ENCODE results near the gene TRAT1. TPM values are rescaled to one million over a fixed set of nuclear protein-coding genes. Genes with fewer than 3 reads are reported as not detected.
A peak's percentile ranks its signal among the peaks of the same experiment; 100 is the strongest.

TRAT1 gene
- total and polyA plus RNA-seq, 8 donors = 0.28 to 4.8 (median 0.46) TPM; not detected in 5

DNA sequence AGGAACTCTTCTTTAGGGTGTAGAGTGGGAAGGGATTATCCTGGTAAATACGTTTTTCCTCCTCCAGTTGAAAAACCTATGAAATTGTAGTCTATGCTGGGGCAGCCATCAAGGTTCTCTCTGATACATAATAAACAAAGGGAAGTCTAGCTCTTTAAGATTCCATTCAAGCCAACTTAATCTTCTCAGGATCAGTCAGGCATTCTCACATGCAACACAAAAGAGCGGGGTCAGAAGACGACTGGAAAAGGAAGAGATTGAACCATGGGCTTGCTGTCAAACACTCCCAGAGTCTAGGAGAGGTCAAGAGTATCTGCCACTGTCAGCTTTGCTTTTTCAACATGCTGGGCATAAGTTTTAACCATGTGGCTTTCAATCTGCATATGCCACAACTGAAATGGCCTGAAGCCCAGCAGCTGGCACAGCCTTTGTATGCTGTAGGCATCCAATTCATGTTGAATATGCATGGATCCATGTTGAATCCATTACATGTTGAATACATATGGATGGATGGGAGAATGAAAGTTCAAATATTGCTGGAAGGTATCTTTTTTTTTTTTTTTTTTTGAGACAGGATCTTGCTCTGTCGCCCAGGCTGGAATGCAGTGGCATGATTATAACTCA lies 8.5 kb downstream of the TRAT1 start:
- intact Hi-C loops (cut with DNase I; ENCODE audit: low total_unique reads) = no loop called here
- TF ChIP-seq EP300 (IDR thresholded peaks at IDR 0.05) (no peak), POLR2A (IDR thresholded peaks at IDR 0.05) (no peak), POLR2AphosphoS5 (IDR thresholded peaks at IDR 0.05) (no peak)
- TF ChIP-seq, protein P1, sequence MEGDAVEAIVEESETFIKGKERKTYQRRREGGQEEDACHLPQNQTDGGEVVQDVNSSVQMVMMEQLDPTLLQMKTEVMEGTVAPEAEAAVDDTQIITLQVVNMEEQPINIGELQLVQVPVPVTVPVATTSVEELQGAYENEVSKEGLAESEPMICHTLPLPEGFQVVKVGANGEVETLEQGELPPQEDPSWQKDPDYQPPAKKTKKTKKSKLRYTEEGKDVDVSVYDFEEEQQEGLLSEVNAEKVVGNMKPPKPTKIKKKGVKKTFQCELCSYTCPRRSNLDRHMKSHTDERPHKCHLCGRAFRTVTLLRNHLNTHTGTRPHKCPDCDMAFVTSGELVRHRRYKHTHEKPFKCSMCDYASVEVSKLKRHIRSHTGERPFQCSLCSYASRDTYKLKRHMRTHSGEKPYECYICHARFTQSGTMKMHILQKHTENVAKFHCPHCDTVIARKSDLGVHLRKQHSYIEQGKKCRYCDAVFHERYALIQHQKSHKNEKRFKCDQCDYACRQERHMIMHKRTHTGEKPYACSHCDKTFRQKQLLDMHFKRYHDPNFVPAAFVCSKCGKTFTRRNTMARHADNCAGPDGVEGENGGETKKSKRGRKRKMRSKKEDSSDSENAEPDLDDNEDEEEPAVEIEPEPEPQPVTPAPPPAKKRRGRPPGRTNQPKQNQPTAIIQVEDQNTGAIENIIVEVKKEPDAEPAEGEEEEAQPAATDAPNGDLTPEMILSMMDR (IDR thresholded peaks at IDR 0.05) = no peak
- no peak for DNase-seq
- 71 to 80% (median 78%) methylated on average over 4 of the region's 4 CpGs for WGBS, 5 donors
- H3K4me3 ChIP-seq = no peak overlapping the region
- no peaks in the 10 kb centered on the region for H3K4me1 ChIP-seq
- H3K27me3 ChIP-seq = no peaks in the 10 kb centered on the region
- no peaks in the 10 kb centered on the region for H3K36me3 ChIP-seq
- H3K27ac ChIP-seq = no peak overlapping the region
- H3K9me3 ChIP-seq = no peaks in the 10 kb centered on the region

DNA sequence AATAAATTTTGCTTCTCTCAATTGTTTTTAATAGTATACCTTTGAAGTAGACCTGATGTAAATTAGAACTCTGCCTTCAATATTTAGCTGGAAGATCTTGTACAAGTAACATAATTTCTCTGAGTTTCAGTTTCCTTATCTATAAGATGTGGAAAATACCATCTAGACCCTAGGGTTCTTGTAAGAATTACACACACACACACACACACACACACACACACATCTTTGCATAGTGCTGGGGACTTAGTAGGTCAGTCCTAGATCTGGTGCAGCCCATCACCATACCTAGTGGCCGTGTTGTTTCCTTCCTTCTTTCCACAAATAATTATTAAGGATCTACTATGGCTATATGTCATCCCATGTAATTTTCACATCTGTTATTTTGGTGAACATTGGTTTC lies 11.0 kb downstream of the TRAT1 start:
- no peaks in the 10 kb centered on the region for H3K4me1 ChIP-seq
- no peak overlapping the region for H3K4me3 ChIP-seq
- H3K36me3 ChIP-seq = no peaks in the 10 kb centered on the region
- H3K9me3 ChIP-seq = no peaks in the 10 kb centered on the region
- no peak for DNase-seq
- 66 to 89% (median 78%) methylated on average over 1 of the region's 1 CpG for WGBS, 5 donors
- no peaks in the 10 kb centered on the region for H3K27me3 ChIP-seq
- TF ChIP-seq EP300 (IDR thresholded peaks at IDR 0.05) (no peak), POLR2AphosphoS5 (IDR thresholded peaks at IDR 0.05) (no peak), POLR2A (IDR thresholded peaks at IDR 0.05) (no peak)
- TF ChIP-seq, protein P1 (IDR thresholded peaks at IDR 0.05) = no peak
- no peak overlapping the region for H3K27ac ChIP-seq
- intact Hi-C loops (cut with DNase I; ENCODE audit: low total_unique reads) = no loop called here

DNA sequence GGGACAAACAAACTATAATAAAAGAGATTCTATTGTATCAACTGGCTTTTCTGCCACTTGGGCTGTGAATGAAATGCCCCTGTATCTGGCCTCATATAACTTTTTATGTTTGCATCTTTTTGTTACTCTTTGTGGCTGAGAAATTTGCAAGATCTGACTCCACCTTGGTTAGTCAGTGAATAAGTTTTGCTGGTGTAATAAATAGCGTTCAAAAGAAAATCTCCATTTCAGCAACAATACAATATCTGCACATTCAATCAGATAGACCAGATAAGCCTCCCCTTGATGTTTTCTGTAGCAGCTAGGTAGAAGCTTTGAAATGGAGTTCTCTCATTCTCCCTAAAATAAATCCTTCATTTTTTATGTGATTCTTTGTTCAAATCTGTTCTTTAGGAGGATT lies 12.0 kb downstream of the TRAT1 start:
- Histone ChIP-seq H3K9me3 (no peaks in the 10 kb centered on the region), H3K27ac (no peak overlapping the region), H3K4me1 (no peaks in the 10 kb centered on the region), H3K4me3 (no peak overlapping the region), H3K27me3 (no peaks in the 10 kb centered on the region), H3K36me3 (no peaks in the 10 kb centered on the region)
- 64 to 83% (median 73%) methylated on average over 1 of the region's 1 CpG for WGBS, 5 donors
- no peak for TF ChIP-seq POLR2AphosphoS5 (IDR thresholded peaks at IDR 0.05)
- TF ChIP-seq, protein P1 (IDR thresholded peaks at IDR 0.05) = no peak
- no peak for TF ChIP-seq POLR2A (IDR thresholded peaks at IDR 0.05)
- no peak for TF ChIP-seq EP300 (IDR thresholded peaks at IDR 0.05)
- DNase-seq = no peak
- intact Hi-C loops (cut with DNase I; ENCODE audit: low total_unique reads) = no loop called here

DNA sequence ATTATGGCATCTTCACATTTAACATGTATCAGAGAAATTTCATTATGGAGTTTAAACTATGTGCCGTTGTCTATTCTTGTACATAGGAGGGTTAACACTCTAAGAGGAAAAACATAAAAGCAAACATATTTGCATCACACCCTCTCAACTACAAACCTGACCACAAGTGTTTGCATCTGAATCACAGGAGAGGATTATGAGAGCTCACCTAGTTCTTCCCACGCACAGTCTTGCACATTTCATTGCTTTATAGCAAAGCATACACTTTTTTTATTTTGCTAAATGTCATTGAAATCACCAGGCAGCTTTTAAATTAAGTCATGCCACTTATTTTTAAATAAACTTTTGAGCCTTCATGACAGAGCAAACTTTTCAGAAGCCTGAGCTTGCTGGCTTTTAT lies 12.5 kb downstream of the TRAT1 start:
- intact Hi-C loops (cut with DNase I; ENCODE audit: low total_unique reads) = no loop called here
- H3K27me3 ChIP-seq = no peaks in the 10 kb centered on the region
- no peaks in the 10 kb centered on the region for H3K36me3 ChIP-seq
- H3K27ac ChIP-seq = no peak overlapping the region
- no peak overlapping the region for H3K4me3 ChIP-seq
- TF ChIP-seq EP300 (IDR thresholded peaks at IDR 0.05) = no peak
- no peak for TF ChIP-seq POLR2A (IDR thresholded peaks at IDR 0.05)
- no peak for TF ChIP-seq POLR2AphosphoS5 (IDR thresholded peaks at IDR 0.05)
- TF ChIP-seq, protein P1 (IDR thresholded peaks at IDR 0.05) = no peak
- WGBS, 5 donors = 49 to 74% (median 68%) methylated on average over 2 of the region's 2 CpGs
- no peaks in the 10 kb centered on the region for H3K9me3 ChIP-seq
- peak in 1 of 2 donors; percentile 32 for DNase-seq
- no peaks in the 10 kb centered on the region for H3K4me1 ChIP-seq

Data from stomach (tissue), 9 donors.